HPDE6-E6E7 (cell line): ENCODE results near the gene OR10S1.
A peak's percentile ranks its signal among the peaks of the same experiment; 100 is the strongest.
"Not testable (repeated sequence)": the region's sequence is repeated elsewhere in the genome, so short reads cannot be mapped to it uniquely, and the experiment has no call there.

ENCODE experiments used
- DNase-seq: peaks from one replicate; pipeline ENCODE4 v3.0.0; 2011; ENCODE audit warnings: missing footprints; ENCODE audit errors: extremely low spot score

The OR10S1 gene, protein sequence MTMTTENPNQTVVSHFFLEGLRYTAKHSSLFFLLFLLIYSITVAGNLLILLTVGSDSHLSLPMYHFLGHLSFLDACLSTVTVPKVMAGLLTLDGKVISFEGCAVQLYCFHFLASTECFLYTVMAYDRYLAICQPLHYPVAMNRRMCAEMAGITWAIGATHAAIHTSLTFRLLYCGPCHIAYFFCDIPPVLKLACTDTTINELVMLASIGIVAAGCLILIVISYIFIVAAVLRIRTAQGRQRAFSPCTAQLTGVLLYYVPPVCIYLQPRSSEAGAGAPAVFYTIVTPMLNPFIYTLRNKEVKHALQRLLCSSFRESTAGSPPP

DNA sequence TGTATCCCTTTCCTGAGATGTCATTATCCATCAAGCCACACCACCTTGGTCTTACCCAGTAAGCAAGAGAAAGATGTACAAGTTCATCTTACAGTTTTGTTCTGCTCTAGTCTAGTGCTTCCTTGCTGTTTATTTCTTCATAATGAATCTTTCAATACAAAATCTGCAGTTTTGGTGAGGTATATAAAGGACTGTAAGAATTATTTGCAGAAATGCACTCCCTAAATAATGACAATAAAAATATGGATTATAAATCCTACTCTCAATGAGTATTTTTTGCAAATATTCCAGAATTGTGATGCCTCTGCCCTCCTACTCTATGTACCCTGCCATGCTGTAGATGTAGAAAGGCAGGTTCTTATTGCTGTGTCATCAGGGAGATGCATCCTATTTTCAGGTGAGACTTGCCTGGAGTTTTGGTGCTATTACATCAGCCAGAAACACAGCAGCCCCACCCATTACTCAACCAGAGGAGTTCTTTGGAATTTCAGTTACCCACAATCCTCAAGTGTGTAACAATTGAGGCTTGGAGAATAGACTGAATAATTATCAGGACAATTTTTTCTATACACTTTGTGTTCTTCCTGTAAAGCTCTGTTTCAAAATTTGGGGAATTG, at the start of gene OR10S1:
TSS of gene OR10S1 (minus strand) at position 51 of the 617 bp plus-strand sequence. CDS start 117 bp downstream, outside the sequence.
- peak; percentile 35 for DNase-seq

DNA sequence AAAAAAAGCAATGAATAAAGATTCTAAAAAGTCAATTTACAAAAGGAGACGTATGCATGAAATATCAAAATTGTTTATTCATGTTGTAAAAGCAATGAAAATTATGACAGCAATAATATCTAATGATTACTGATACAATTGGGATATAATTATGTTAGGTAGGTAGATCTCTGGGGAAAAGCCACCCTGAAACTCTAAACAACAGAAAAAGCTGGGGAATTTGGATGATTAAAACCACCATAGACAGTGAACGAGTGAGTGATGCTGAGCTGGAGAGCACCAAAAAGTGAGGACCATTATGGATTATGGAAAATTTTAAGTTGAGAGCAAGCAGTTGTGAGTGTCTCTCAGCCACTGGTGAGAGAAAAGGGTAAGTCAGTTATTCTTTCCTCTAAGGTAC, 48.9 kb upstream of the OR10S1 start, which contains the start of gene OR10G8:
TSS of gene OR10G8 (plus strand) at position 301 of the 400 bp plus-strand sequence. CDS start 2,825 bp downstream, outside the sequence.
- no peak for DNase-seq

DNA sequence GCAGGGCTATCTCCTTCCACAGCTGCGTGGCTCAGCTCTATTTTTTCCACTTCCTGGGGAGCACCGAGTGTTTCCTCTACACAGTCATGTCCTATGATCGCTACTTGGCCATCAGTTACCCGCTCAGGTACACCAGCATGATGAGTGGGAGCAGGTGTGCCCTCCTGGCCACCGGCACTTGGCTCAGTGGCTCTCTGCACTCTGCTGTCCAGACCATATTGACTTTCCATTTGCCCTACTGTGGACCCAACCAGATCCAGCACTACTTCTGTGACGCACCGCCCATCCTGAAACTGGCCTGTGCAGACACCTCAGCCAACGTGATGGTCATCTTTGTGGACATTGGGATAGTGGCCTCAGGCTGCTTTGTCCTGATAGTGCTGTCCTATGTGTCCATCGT, 38.3 kb upstream of the OR10S1 start:
- DNase-seq, result not testable (repeated sequence)

DNA sequence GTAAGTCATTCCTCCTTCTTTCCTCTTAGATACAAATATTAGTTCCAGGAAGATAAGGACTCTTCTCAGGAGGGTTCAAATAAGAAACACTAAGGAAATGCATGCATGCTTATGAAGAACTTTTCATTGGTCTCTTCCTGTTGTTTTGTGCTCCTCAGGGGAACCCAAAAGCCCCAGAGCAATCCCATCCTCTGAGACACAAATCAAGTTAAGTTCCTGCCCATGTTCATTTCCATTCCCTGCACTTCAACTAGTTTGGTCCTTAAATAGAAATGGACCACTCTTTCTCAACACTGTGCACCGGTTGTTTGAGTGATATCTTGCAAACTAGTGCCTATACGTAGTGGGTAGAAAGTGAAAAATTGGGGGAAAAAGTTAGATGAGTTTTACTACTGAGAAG, 35.1 kb upstream of the OR10S1 start, which contains the start of gene OR10G4:
TSS of gene OR10G4 (plus strand) at position 301 of the 400 bp plus-strand sequence. CDS start 2,578 bp downstream, outside the sequence.
- DNase-seq, result no peak

DNA sequence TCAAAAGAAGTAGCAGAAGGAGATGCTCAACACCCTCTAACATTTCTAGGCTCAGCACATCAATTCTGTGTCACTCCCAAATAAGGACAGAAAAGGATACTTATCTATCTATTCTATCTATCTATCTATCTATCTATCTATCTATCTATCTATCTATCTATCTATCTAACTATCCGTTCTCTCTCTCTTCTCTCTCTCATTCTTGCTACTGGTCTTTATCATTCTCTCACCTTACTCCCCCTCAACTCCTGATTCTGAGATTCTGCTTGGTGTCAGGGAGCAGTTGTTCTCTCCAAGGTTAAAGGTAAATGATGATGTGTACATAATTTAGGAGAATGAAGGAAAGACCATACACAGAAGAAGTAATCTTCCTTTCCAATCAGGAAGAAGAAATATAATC, 17.5 kb upstream of the OR10S1 start, which contains the start of gene OR10G6:
TSS of gene OR10G6 (minus strand) at position 43 of the 400 bp plus-strand sequence. CDS start at position 43, 0 bp downstream.
- DNase-seq, result no peak

DNA sequence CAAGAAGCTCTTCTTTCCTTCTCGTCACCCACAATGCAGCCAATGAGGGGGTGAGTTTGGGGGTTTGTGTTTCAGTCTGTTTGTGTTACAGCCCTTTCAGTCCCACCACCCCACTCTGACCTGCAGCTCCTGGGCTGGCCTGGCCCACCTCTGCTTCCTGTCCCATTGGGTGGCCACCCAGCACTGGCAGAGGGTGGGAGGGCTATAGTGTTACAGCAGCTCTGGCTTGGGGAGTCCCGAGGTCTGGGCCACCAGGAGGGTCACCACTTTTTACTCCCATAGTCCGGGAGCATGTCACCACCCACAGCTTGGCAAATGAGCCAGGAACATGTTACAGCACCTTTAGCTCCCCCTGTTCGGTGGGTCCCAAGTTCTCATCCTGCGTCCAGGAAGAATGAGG, 1.7 kb upstream of the OR10S1 start:
- no peak for DNase-seq

DNA sequence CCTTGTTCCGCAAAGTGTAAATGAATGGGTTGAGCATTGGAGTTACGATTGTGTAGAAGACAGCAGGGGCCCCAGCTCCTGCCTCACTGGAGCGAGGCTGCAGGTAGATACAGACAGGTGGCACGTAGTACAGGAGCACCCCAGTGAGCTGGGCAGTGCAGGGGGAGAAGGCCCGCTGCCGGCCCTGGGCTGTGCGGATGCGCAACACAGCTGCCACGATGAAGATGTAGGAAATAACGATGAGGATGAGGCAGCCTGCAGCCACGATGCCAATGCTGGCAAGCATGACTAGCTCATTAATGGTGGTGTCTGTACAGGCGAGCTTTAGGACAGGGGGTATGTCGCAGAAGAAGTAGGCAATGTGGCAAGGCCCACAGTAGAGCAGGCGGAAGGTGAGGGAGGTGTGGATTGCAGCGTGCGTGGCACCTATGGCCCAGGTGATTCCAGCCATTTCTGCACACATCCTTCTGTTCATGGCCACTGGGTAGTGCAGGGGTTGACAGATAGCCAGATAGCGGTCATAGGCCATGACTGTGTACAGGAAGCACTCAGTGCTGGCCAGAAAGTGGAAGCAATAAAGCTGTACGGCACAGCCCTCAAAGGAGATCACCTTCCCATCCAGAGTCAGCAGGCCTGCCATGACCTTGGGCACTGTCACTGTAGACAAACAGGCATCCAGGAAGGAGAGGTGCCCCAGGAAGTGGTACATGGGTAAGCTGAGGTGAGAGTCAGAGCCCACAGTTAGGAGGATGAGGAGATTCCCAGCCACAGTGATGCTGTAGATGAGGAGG, 616 bp downstream of the OR10S1 start:
- no peak for DNase-seq

DNA sequence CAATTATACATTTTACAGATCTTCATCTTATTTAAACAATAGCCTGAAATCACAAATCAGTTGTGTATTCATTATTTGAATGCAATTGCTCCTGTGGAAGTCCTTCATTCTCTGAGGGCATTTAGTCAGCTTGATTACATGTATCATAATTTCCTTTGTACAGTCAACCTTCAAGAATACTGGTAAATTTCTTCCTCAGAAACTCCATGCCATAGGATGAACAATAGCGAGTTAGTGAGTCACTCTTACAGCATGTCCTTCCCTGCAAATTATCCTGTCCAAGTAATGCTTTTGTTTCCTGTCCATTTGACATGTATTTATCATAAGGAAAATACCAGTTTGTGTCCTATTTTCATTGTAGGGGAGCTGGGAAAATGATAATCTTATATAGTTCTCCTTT, 3.8 kb downstream of the OR10S1 start:
- DNase-seq, result peak; percentile 66

DNA sequence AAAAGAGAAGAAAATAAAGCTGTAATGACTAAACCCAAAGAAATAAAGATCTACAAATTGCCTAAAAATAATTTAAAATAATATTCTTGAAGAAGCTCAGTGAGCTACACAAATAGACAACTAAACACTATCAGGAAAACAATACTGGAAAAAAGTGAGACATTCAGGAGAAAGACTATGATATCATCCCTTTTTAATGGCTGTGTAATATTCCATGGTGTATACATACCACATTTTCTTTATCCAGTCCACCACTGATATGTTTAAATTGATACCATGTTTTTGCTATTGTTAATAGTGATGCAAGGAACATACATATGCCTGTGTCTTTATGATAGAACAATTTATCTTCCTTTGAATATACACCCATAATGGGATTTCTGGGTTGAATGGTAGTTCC, 20.8 kb downstream of the OR10S1 start:
- no peak for DNase-seq

DNA sequence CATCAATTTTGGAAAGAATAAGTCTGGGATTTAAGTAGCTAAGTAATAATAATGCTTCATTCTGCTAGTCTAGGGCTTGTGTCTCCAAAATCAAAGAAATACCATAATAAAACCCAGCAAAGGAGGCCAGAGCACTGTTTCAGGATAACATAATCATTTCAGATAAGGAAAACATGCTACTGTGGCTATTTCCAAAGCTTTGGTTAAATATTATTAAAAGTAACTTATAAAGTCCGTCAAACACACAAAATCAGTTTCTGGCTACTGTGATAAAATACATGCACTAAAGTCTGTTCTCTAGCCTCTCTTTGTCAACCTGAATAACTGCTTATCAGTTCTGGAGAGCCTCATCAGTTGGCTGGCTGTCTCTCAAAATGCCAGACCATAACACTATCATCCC, 32.4 kb downstream of the OR10S1 start:
- no peak for DNase-seq

DNA sequence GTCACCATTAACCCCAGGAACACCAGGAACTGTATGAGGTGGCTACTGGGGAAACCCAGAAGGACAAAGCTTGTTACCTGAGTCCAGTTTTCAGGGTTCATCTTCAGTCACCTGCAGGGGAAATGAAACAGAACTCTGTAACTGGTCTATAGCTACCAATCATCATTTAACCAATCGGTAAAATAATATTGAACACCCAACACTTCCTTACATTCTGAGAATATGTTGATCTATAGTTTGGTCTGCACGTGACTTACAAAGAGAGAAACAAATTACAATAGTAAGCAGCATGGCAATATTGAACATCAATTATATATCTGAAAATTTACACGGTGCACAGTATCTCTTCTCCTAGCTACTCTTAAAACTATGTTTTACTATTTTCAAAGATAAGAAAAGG, 33.8 kb downstream of the OR10S1 start, which contains the start of gene OR6T1:
TSS of gene OR6T1 (minus strand) at position 101 of the 400 bp plus-strand sequence. CDS start at position 101, 0 bp downstream.
- DNase-seq, result no peak

DNA sequence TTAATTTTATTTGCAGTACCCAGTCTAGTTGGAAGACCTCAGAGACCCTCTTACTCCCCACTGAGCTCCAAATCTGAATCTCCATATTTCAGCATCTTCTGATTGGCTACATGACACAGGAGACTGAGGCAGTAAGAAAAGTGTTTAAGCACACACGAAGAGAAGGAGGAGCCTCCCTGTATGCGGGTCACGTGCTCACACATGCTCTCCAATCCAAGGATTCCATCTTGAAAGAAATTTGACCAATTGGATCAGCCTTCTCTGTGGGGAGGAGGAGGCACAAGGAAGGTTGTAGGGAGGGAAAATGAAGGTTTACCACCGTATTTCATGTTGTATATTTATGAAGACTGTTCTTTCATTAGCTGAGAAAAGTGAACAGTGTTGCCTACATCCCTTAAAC, 35.2 kb downstream of the OR10S1 start:
- no peak for DNase-seq

DNA sequence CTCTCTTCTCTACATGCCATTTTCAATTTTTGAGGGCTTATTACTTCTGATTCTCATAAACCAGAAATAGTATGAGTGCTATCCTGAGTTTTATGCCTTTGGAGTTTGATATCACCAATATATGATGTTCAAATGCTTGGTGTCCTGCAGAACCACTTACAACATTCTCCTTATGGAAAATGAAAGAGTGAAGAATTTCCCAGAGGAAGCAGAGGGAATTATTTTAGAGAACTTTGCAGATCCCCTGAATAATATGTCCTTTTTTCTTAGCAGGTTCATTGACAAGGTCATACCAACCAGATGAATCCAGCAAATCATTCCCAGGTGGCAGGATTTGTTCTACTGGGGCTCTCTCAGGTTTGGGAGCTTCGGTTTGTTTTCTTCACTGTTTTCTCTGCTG, 38.3 kb downstream of the OR10S1 start, which contains the start of gene OR4D5:
TSS of gene OR4D5 (plus strand) at position 301 of the 400 bp plus-strand sequence. CDS start at position 301, 0 bp downstream.
- DNase-seq, result no peak
